HUDEP-2 (cell line): Measurements from ENCODE around the gene PCDHGB7.
A peak's percentile ranks its signal among the peaks of the same experiment; 100 is the strongest.
"Not testable (repeated sequence)": the region's sequence is repeated elsewhere in the genome, so short reads cannot be mapped to it uniquely, and the experiment has no call there.

ENCODE experiments used
- DNase-seq, 76 experiments: peaks; one replicate each; lab custom pipeline; 2025; ENCODE audit not compliant: unreplicated experiment in 76 of 76; lab: John Stamatoyannopoulos, UW

PCDHGB7 gene

GRCh38 chr5:141394401-141395187, 22.9 kb upstream of the PCDHGB7 start:
- DNase-seq: not testable (repeated sequence)

GRCh38 chr5:141397756-141398551, 19.5 kb upstream of the PCDHGB7 start, which contains the start of gene PCDHGB5:
Gene PCDHGB5, plus strand, starts transcription at chr5:141397947. Its CDS starts 181 bp downstream, at chr5:141398128.
- peak in 9 of 76 experiments; percentile 2 to 25 (median 11) for DNase-seq

GRCh38 chr5:141398608-141399007, 18.9 kb upstream of the PCDHGB7 start:
- no peak for DNase-seq

DNA sequence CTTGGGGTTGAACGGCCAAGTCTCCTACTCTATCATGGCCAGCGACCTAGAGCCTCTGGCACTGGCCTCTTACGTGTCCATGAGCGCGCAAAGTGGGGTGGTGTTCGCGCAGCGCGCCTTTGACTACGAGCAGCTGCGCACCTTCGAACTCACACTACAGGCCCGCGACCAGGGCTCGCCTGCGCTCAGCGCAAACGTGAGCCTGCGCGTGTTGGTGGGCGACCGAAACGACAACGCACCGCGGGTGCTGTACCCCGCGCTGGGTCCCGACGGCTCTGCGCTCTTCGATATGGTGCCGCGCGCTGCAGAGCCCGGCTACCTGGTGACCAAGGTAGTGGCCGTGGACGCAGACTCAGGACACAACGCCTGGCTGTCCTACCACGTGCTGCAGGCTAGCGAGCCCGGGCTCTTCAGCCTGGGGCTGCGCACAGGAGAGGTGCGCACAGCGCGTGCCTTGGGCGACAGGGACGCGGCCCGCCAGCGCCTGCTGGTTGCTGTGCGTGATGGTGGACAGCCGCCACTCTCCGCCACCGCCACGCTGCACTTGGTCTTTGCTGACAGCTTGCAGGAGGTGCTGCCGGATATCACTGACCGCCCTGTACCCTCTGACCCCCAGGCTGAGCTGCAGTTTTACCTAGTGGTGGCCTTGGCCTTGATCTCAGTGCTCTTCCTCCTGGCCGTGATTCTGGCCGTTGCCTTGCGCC, 17.8 kb upstream of the PCDHGB7 start:
- no peak for DNase-seq

GRCh38 chr5:141402553-141403243, 14.8 kb upstream of the PCDHGB7 start, which contains the start of gene PCDHGA9:
Gene PCDHGA9, plus strand, starts transcription at chr5:141402778. Its CDS starts 175 bp downstream, at chr5:141402953.
- DNase-seq: no peak

GRCh38 chr5:141403387-141403786, 14.1 kb upstream of the PCDHGB7 start:
- no peak for DNase-seq

- peak in 10 of 76 experiments; percentile 3 to 22 (median 14) for DNase-seq
These were observed 9.5 kb upstream of the PCDHGB7 start, which contains the start of gene PCDHGB6 for GRCh38 chr5:141407790-141408505. Gene PCDHGB6, plus strand, starts transcription at chr5:141408021. Its CDS starts 182 bp downstream, at chr5:141408203.

DNA sequence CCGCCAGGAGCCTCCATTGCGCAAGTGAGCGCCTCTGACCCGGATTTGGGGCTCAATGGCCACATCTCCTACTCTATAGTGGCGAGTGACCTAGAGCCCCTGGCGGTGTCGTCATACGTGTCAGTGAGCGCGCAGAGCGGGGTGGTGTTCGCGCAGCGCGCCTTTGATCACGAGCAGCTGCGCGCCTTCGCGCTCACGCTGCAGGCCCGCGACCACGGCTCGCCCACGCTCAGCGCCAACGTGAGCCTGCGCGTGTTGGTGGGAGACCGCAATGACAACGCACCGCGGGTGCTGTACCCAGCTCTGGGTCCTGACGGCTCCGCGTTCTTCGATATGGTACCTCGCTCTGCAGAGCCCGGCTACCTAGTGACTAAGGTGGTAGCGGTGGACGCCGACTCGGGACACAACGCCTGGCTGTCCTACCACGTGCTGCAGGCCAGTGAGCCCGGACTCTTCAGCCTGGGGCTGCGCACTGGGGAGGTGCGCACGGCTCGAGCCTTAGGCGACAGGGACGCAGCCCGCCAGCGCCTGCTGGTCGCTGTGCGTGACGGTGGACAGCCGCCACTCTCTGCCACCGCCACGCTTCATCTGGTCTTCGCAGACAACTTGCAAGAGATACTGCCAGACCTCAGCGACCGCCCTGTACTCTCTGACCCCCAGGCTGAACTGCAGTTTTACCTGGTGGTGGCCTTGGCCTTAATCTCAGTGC, 7.7 kb upstream of the PCDHGB7 start:
- no peak for DNase-seq

GRCh38 chr5:141411575-141411974, 5.9 kb upstream of the PCDHGB7 start:
- no peak for DNase-seq

DNA sequence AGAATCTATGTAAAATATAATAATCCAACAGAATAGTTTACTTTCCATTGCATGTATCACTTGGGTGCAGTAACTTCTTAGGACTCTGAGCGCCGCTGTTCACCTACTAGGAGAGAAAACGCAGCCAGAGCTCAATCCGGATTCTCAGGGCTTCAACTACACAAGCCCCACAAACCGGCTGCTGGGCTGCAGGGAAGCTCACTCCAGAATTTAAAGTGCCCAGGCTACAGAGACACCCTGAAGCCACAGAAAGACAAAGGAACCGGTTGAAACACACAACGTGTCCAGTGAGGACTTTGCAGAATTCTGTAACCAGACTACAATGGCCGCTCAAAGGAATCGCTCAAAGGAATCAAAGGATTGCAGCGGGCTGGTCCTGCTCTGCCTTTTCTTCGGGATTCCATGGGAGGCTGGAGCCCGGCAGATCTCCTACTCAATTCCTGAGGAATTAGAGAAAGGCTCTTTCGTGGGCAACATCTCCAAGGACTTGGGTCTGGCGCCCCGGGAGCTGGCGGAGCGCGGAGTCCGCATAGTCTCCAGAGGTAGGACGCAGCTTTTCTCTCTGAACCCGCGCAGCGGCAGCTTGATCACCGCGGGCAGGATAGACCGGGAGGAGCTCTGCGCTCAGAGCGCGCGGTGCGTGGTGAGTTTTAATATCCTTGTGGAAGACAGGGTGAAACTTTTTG, 4.5 kb upstream of the PCDHGB7 start, which contains the start of gene PCDHGA10:
TSS of gene PCDHGA10 (plus strand) at position 134 of the 686 bp plus-strand sequence. CDS start at position 323, 189 bp downstream.
- peak in 54 of 76 experiments; percentile 1 to 67 (median 30) for DNase-seq

GRCh38 chr5:141413540-141414069, 3.9 kb upstream of the PCDHGB7 start:
- peak in 1 of 76 experiments; percentile 6 for DNase-seq

- not testable (repeated sequence) for DNase-seq
These were observed 2.8 kb upstream of the PCDHGB7 start for GRCh38 chr5:141414548-141415274.

- not testable (repeated sequence) for DNase-seq
These were observed 2.2 kb upstream of the PCDHGB7 start for GRCh38 chr5:141415275-141415618.

DNA sequence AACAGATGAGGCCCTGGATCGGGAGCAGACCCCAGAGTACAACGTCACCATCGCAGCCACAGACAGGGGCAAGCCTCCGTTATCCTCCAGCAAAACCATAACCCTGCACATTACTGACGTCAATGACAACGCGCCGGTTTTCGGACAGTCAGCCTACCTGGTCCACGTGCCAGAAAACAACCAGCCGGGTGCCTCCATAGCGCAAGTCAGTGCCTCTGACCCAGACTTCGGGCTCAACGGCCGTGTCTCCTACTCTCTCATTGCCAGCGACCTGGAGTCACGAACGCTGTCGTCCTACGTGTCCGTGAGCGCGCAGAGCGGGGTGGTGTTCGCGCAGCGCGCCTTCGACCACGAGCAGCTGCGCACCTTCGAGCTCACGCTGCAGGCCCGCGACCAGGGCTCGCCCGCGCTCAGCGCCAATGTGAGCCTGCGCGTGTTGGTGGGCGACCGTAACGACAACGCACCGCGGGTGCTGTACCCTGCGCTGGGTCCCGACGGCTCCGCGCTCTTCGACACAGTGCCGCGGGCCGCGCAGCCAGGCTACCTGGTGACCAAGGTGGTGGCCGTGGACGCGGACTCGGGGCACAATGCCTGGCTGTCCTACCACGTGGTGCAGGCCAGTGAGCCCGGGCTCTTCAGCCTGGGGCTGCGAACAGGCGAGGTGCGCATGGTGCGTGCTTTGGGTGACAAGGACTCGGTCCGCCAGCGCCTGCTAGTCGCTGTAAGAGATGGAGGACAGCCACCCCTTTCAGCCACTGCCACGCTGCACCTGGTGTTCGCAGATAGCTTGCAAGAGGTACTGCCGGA, 1.8 kb downstream of the PCDHGB7 start:
- no peak for DNase-seq

- peak in 16 of 76 experiments; percentile 3 to 23 (median 14) for DNase-seq
These were observed 3.5 kb downstream of the PCDHGB7 start, which contains the start of gene PCDHGA11 for GRCh38 chr5:141420855-141421488. Gene PCDHGA11, plus strand, starts transcription at chr5:141421051. Its CDS starts 177 bp downstream, at chr5:141421228.

- DNase-seq: no peak
These were observed 4.0 kb downstream of the PCDHGB7 start for GRCh38 chr5:141421489-141421855.
